ENCODE results near the gene GNB1. TPM values are rescaled to one million over a fixed set of nuclear protein-coding genes. Genes with fewer than 3 reads are reported as not detected.

GNB1 gene
- polyA plus RNA-seq, 2 donors: 43.3 to 66.1 TPM

- Histone ChIP-seq H3K9me3 (ENCODE audit: control insufficient read depth in 2 of 2, insufficient read depth in 1 of 2, low read depth in 1 of 2, low read length in 1 of 2) (no peaks in the 10 kb centered on the region), H3K36me3 (ENCODE audit: control insufficient read depth in 2 of 2, insufficient read depth in 2 of 2, low read length in 1 of 2) (no peaks in the 10 kb centered on the region), H3K27ac (ENCODE audit: low read depth in 2 of 2, low read length in 1 of 2) (peak within 1 kb of the TSS; percentile 24 to 72), H3K4me1 (ENCODE audit: control insufficient read depth in 2 of 2, insufficient read depth in 2 of 2, low read length in 1 of 2) (peaks cover 0 to 21% of the 10 kb centered on the region in 2 donors), H3K27me3 (ENCODE audit: control insufficient read depth in 1 of 2, insufficient read depth in 2 of 2, low read length in 2 of 2) (no peaks in the 10 kb centered on the region), H3K4me3 (ENCODE audit: low read depth in 1 of 2, low read length in 2 of 2) (peak within 1 kb of the TSS; percentile 42 to 52)
- WGBS, 2 donors: 1% methylated on average over 33 to 44 of the region's 44 CpGs
Measured at GRCh38 chr1:1918901-1919303, 28.0 kb upstream of the GNB1 start, which contains the start of gene TMEM52. TMEM52 (minus strand) TSS chr1:1919279; CDS start chr1:1919265, 14 bp downstream.

DNA sequence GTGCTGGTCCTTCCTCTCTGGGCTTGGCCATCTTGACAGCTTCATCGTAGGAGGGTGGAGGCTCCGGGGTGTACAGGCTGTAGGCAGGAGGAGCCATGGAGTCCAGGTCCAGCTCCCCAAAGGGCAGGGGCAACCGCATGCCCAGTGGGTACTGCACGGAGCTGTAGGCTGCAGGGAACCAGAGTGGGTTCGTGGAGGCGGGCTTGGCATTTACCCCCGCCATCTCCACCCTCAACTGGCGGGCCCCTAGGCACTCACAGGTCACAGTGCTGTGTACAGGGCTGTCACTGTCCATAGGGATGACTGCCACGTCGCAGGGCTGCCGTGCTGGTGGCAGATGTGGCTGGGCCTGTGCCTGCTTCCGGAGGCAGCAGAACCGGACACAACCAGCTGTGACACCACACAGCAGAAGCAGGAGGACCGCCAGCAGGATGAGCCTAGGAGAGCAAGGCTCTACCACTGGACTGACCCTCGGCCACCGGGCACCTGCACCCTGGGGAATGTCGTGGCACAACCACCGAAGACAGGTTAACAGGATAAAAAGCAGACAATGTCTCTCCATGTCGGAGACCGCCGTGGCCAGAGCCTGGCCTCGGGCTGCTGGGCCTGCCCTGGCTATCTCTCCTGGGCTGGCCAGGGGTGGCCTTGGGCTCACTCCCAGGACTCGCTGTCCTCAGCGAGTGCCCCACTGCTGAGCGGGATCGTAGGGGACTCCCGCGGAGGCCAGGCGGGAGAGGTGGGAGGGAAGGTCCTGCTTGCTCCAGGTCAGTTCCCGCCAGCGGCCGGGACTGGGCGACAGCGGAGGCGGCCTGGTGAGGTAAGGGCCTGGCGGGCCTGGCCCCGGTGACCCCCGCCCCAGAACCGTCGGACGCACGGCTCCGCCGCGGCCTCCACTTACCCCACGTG, 27.4 kb upstream of the GNB1 start:
- Histone ChIP-seq H3K4me3 (ENCODE audit: low read depth in 1 of 2, low read length in 2 of 2) (peak overlapping the region; percentile 42 to 52), H3K36me3 (ENCODE audit: control insufficient read depth in 2 of 2, insufficient read depth in 2 of 2, low read length in 1 of 2) (no peaks in the 10 kb centered on the region)
- 42 to 52% methylated on average over 43 to 46 of the region's 46 CpGs for WGBS, 2 donors

DNA sequence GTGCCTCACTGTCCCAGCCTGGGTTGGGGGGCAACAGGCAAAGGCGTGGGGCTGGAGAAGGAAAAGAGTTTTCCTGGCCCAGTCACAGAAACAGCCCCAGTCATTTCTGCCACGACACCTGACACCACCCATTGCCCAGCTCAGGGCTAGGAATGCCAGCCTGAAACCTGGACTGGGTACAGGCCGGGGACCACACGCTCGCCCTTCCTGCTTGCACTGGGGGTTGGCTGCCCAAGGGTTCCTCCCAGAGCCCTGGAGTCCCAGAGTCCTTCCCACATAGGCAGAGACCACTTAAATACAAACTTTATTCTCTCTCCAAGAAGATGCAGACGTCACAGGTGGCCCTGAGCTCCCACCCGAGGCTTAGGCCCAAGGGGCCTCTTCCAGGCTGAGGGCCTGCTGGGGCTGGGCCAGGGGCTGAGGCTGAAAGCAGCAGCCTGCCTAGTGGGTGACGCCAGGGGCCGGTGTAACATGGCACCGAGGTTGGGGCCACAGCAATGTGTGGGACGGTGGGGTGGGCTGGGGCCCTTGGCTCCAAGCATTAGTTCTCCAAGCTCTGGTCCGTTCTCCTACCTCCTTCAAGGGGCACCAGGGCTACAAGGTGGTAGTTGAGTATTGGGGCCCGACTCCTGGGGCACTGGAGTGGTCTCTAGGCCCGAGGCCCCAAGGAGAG, 26.6 kb upstream of the GNB1 start:
- no peak overlapping the region for H3K4me3 ChIP-seq (ENCODE audit: low read depth in 1 of 2, low read length in 2 of 2)
- WGBS, 2 donors: 81 to 90% methylated on average over 14 of the region's 14 CpGs
- peaks cover 0 to 21% of the 10 kb centered on the region in 2 donors for H3K4me1 ChIP-seq (ENCODE audit: control insufficient read depth in 2 of 2, insufficient read depth in 2 of 2, low read length in 1 of 2)
- H3K27ac ChIP-seq (ENCODE audit: low read depth in 2 of 2, low read length in 1 of 2): no peak overlapping the region
- H3K36me3 ChIP-seq (ENCODE audit: control insufficient read depth in 2 of 2, insufficient read depth in 2 of 2, low read length in 1 of 2): no peaks in the 10 kb centered on the region
- H3K9me3 ChIP-seq (ENCODE audit: control insufficient read depth in 2 of 2, insufficient read depth in 1 of 2, low read depth in 1 of 2, low read length in 1 of 2): no peaks in the 10 kb centered on the region
- H3K27me3 ChIP-seq (ENCODE audit: control insufficient read depth in 1 of 2, insufficient read depth in 2 of 2, low read length in 2 of 2): no peaks in the 10 kb centered on the region

More for the DNA sequence above, 27.4 kb upstream of the GNB1 start:
- Histone ChIP-seq H3K27me3 (ENCODE audit: control insufficient read depth in 1 of 2, insufficient read depth in 2 of 2, low read length in 2 of 2) (no peaks in the 10 kb centered on the region), H3K4me1 (ENCODE audit: control insufficient read depth in 2 of 2, insufficient read depth in 2 of 2, low read length in 1 of 2) (peaks cover 0 to 21% of the 10 kb centered on the region in 2 donors), H3K9me3 (ENCODE audit: control insufficient read depth in 2 of 2, insufficient read depth in 1 of 2, low read depth in 1 of 2, low read length in 1 of 2) (no peaks in the 10 kb centered on the region), H3K27ac (ENCODE audit: low read depth in 2 of 2, low read length in 1 of 2) (no peak overlapping the region)

DNA sequence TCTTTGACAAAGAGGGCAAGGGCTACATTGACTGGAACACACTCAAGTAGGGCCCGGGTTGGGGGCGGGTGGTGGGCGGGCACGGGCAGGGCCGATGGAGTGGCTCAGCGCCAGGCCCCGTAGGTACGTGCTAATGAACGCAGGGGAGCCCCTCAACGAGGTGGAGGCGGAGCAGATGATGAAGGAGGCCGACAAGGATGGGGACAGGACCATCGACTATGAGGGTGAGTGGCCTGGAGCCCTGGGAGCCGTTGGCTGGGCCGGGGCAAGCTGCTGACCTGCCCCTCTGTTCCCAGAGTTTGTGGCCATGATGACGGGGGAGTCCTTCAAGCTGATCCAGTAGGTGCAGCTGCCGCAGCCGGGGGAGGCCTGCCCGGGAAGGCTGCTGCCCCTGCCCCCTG, 26.0 kb upstream of the GNB1 start:
- 75 to 76% methylated on average over 19 of the region's 19 CpGs for WGBS, 2 donors
- Histone ChIP-seq H3K27ac (ENCODE audit: low read depth in 2 of 2, low read length in 1 of 2) (no peak overlapping the region), H3K4me3 (ENCODE audit: low read depth in 1 of 2, low read length in 2 of 2) (no peak overlapping the region), H3K27me3 (ENCODE audit: control insufficient read depth in 1 of 2, insufficient read depth in 2 of 2, low read length in 2 of 2) (no peaks in the 10 kb centered on the region), H3K36me3 (ENCODE audit: control insufficient read depth in 2 of 2, insufficient read depth in 2 of 2, low read length in 1 of 2) (no peaks in the 10 kb centered on the region), H3K4me1 (ENCODE audit: control insufficient read depth in 2 of 2, insufficient read depth in 2 of 2, low read length in 1 of 2) (peaks cover 0 to 21% of the 10 kb centered on the region in 2 donors), H3K9me3 (ENCODE audit: control insufficient read depth in 2 of 2, insufficient read depth in 1 of 2, low read depth in 1 of 2, low read length in 1 of 2) (no peaks in the 10 kb centered on the region)

- Histone ChIP-seq H3K27me3 (ENCODE audit: control insufficient read depth in 1 of 2, insufficient read depth in 2 of 2, low read length in 2 of 2) (no peaks in the 10 kb centered on the region), H3K4me3 (ENCODE audit: low read depth in 1 of 2, low read length in 2 of 2) (no peak overlapping the region), H3K27ac (ENCODE audit: low read depth in 2 of 2, low read length in 1 of 2) (no peak overlapping the region), H3K4me1 (ENCODE audit: control insufficient read depth in 2 of 2, insufficient read depth in 2 of 2, low read length in 1 of 2) (peaks cover 0 to 21% of the 10 kb centered on the region in 2 donors), H3K36me3 (ENCODE audit: control insufficient read depth in 2 of 2, insufficient read depth in 2 of 2, low read length in 1 of 2) (no peaks in the 10 kb centered on the region), H3K9me3 (ENCODE audit: control insufficient read depth in 2 of 2, insufficient read depth in 1 of 2, low read depth in 1 of 2, low read length in 1 of 2) (no peaks in the 10 kb centered on the region)
- 70 to 73% methylated on average over 23 of the region's 23 CpGs for WGBS, 2 donors
Measured at GRCh38 chr1:1915911-1916840, 25.3 kb upstream of the GNB1 start.

DNA sequence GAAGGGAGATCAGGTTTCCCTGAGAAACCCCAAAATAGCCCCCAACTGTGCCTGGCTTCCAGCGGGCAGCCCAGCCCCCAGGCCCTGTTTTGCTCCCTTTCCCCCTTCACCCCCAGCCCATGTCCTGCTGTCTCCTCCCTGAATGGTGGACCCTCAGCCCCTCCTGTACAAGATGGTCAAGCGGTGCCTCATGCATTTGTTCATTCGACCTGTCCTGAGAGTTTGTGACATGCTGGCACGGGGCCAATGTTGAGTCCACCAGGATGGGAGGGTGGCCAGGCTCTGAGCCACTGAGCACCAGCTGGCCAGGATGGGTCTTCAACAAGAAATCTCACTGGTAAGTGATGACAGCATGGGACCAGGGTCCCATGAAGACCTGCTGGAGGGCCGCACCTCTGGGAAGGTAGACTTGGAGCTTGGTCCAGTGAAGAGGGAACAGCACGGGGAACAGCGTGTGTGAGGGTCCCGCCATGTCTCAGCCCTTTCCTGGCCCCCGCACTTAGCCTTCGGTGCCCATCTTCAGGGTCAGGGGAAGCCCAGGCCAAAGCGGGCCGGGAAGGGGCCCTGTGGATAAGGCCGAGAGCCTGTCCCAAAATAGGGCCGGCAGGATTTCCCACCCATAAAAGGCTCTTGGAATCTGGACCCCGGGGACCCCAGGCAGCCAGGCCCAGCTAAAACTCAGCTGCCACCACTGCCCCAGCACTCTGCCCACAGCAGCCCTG, 24.2 kb upstream of the GNB1 start, which contains the start of gene CALML6:
Gene CALML6, plus strand, starts transcription at position 290 of the 722 bp plus-strand sequence. Its CDS starts 21 bp downstream, at position 311.
- 77 to 78% methylated on average over 15 of the region's 15 CpGs for WGBS, 2 donors

DNA sequence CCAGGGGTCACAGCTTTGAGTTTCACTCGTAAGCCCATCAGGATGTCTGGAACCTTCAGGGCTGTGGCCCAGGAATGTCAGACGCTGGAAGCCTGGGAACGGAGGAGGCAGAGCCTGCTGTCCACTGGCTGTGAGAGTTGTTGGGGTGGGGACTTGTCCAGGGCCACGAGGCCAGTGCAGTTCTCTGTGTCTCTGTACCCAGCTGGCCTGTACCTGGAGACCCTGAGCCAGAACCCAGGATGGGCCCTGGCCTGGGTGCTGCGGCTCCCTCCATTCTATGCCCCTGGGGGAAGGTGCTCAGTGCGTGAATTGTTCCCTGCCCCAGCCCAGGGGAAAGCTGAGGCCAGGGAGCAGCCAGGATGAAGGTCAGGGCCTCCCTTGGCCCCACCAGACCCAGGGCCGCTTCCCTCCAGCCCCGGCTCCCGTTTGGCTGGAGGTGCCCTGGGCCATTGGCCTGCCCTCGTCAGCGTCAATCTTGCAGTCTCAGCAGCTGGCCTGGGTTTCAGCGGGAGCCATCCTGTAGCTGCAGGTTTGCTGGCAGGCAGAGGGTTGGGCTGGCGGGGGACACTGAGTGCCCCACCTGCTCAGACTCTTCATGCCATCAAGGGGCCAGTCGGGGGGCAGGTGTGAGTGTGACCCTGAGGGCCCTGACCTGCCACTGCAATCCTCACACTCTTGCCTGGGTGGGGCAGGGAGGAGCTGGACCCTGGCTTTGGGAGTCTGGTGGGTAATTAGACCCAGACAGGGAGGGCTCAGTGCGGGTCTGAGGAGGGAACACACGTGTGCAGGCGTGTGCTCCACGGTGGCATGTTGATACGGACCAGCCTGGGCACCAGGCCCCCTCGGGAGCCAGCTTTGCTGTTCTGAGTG, 23.4 kb upstream of the GNB1 start:
- Histone ChIP-seq H3K36me3 (ENCODE audit: control insufficient read depth in 2 of 2, insufficient read depth in 2 of 2, low read length in 1 of 2) (no peaks in the 10 kb centered on the region), H3K4me3 (ENCODE audit: low read depth in 1 of 2, low read length in 2 of 2) (no peak overlapping the region), H3K27me3 (ENCODE audit: control insufficient read depth in 1 of 2, insufficient read depth in 2 of 2, low read length in 2 of 2) (no peaks in the 10 kb centered on the region), H3K4me1 (ENCODE audit: control insufficient read depth in 2 of 2, insufficient read depth in 2 of 2, low read length in 1 of 2) (peaks cover 0 to 23% of the 10 kb centered on the region in 2 donors), H3K27ac (ENCODE audit: low read depth in 2 of 2, low read length in 1 of 2) (no peak overlapping the region), H3K9me3 (ENCODE audit: control insufficient read depth in 2 of 2, insufficient read depth in 1 of 2, low read depth in 1 of 2, low read length in 1 of 2) (no peaks in the 10 kb centered on the region)
- WGBS, 2 donors: 40 to 45% methylated on average over 18 to 20 of the region's 20 CpGs

More for the DNA sequence above, 24.2 kb upstream of the GNB1 start, which contains the start of gene CALML6:
- Histone ChIP-seq H3K4me1 (ENCODE audit: control insufficient read depth in 2 of 2, insufficient read depth in 2 of 2, low read length in 1 of 2) (peaks cover 0 to 21% of the 10 kb centered on the region in 2 donors), H3K4me3 (ENCODE audit: low read depth in 1 of 2, low read length in 2 of 2) (no peak within 1 kb of the TSS), H3K27me3 (ENCODE audit: control insufficient read depth in 1 of 2, insufficient read depth in 2 of 2, low read length in 2 of 2) (no peaks in the 10 kb centered on the region), H3K36me3 (ENCODE audit: control insufficient read depth in 2 of 2, insufficient read depth in 2 of 2, low read length in 1 of 2) (no peaks in the 10 kb centered on the region), H3K9me3 (ENCODE audit: control insufficient read depth in 2 of 2, insufficient read depth in 1 of 2, low read depth in 1 of 2, low read length in 1 of 2) (no peaks in the 10 kb centered on the region), H3K27ac (ENCODE audit: low read depth in 2 of 2, low read length in 1 of 2) (no peak within 1 kb of the TSS)

DNA sequence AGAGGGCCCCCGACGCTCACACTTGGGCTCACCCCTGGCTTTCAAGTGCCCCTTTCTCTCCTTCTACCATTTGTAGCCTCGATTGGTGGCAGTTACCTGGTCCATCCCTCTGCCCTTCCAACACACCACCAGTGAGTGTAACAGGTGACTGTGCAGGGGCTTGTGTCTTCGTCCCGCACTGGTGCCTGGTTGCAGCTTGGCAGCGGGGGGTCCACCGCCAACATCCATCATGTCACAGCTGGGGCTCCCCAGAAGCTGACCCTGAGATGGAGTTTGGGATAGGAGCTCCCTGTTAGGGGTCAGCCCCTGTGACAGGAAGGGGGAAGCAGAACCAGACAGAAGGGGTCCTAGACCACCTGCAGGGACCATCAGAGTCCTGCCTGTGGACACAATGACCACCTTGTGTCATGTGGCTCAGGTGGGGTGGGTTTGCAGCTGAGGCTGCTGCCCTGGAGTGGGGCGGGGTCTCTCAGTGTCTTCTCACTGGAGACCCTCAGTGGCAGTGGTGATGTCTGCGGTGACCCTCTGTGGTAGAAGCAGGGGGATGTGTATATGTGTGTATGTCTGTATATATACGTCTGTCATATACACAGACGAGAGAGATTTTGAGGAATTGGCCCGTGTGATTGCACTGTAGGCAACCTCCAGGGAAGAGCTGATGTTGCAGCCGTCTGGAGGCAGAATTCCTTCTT, 20.6 kb upstream of the GNB1 start:
- Histone ChIP-seq H3K4me3 (ENCODE audit: low read depth in 1 of 2, low read length in 2 of 2) (no peak overlapping the region), H3K36me3 (ENCODE audit: control insufficient read depth in 2 of 2, insufficient read depth in 2 of 2, low read length in 1 of 2) (no peaks in the 10 kb centered on the region), H3K27me3 (ENCODE audit: control insufficient read depth in 1 of 2, insufficient read depth in 2 of 2, low read length in 2 of 2) (no peaks in the 10 kb centered on the region), H3K9me3 (ENCODE audit: control insufficient read depth in 2 of 2, insufficient read depth in 1 of 2, low read depth in 1 of 2, low read length in 1 of 2) (no peaks in the 10 kb centered on the region), H3K4me1 (ENCODE audit: control insufficient read depth in 2 of 2, insufficient read depth in 2 of 2, low read length in 1 of 2) (peaks cover 6 to 18% of the 10 kb centered on the region in 2 donors), H3K27ac (ENCODE audit: low read depth in 2 of 2, low read length in 1 of 2) (no peak overlapping the region)
- 85 to 90% methylated on average over 13 of the region's 13 CpGs for WGBS, 2 donors
